Fibroblast of lung (primary cell): ENCODE data around the gene CBFA2T3. TPM values are rescaled to one million over a fixed set of nuclear protein-coding genes. Genes with fewer than 3 reads are reported as not detected.

ENCODE experiments used
- DNase-seq, 2 donors: peaks; one replicate each; pipeline versions ENCODE4 v3.0.0 to v3.0.0-alpha.2; 2010; ENCODE audit warnings: low read depth in 2 of 2
- H2AFZ ChIP-seq: 2 replicates; pipeline ENCODE4 v1.5.1; 2012; ENCODE audit warnings: low read length, control low read depth, inconsistent platforms
- H3K27ac ChIP-seq: 2 replicates; pipeline ENCODE4 v1.5.1; 2011; ENCODE audit warnings: low read length, control low read depth; ENCODE audit not compliant: insufficient read depth
- H3K27me3 ChIP-seq: 2 replicates; pipeline ENCODE4 v1.5.1; 2011; ENCODE audit warnings: mild to moderate bottlenecking, low read length; ENCODE audit not compliant: control insufficient read depth, insufficient read depth
- H3K36me3 ChIP-seq: 2 replicates; pipeline ENCODE4 v1.5.1; 2011; ENCODE audit warnings: low read length; ENCODE audit not compliant: control insufficient read depth, insufficient read depth
- H3K4me1 ChIP-seq: 2 replicates; pipeline ENCODE4 v1.5.1; 2011; ENCODE audit warnings: low read length; ENCODE audit not compliant: control insufficient read depth, insufficient read depth; ENCODE audit errors: extremely low read depth
- H3K4me2 ChIP-seq: 2 replicates; pipeline ENCODE4 v1.5.1; 2011; ENCODE audit warnings: low read length, control low read depth; ENCODE audit not compliant: insufficient read depth; ENCODE audit errors: extremely low read depth
- H3K4me3 ChIP-seq, 4 experiments: fragments of 200-600 bp in 1 of 4; sonication (generic) in 1 of 4; replicated peaks in 1 of 4; 2 replicates each; pipeline ENCODE4 v1.5.1; 2011 to 2016; ENCODE audit warnings: low read length in 4 of 4, low read depth in 3 of 4, mild to moderate bottlenecking in 3 of 4, control low read depth in 2 of 4, inconsistent platforms in 1 of 4, mixed read lengths in 1 of 4; ENCODE audit not compliant: insufficient read depth in 1 of 4; ENCODE audit errors: control extremely low read depth in 1 of 4
- H3K79me2 ChIP-seq: 2 replicates; pipeline ENCODE4 v1.5.1; 2012; ENCODE audit warnings: mild to moderate bottlenecking, low read length, inconsistent platforms; ENCODE audit not compliant: control insufficient read depth, insufficient read depth
- H3K9ac ChIP-seq: 2 replicates; pipeline ENCODE4 v1.5.1; 2011; ENCODE audit warnings: mild to moderate bottlenecking, low read length, control low read depth; ENCODE audit not compliant: insufficient read depth
- H3K9me3 ChIP-seq: 2 replicates; pipeline ENCODE4 v1.5.1; 2012; ENCODE audit warnings: low read depth, low read length; ENCODE audit not compliant: control insufficient read depth, insufficient read depth
- H4K20me1 ChIP-seq: 2 replicates; pipeline ENCODE4 v1.5.1; 2011; ENCODE audit warnings: low read length; ENCODE audit not compliant: control insufficient read depth, insufficient read depth; ENCODE audit errors: extremely low read depth
- CTCF ChIP-seq, 2 donors: IDR thresholded peaks in 1 of 2; conservative IDR thresholded peaks in 1 of 2; 1 replicate in 1 of 2; 2 replicates in 1 of 2; pipeline ENCODE4 v1.5.1; 2011 to 2012; ENCODE audit warnings: low read length in 2 of 2, control low read depth in 1 of 2, inconsistent platforms in 1 of 2, low read depth in 1 of 2, mild to moderate bottlenecking in 1 of 2
- EZH2 ChIP-seq: IDR thresholded peaks from 2 replicates; pipeline ENCODE4 v1.5.1; 2012; ENCODE audit warnings: low read length, control low read depth, mild to moderate bottlenecking; ENCODE audit errors: missing control alignments
- polyA plus RNA-seq, 2 donors: library from polyadenylated mRNA; depleted of rRNA in 1 of 2; stranded (reverse) in 1 of 2; unstranded in 1 of 2; fragments of >200 nt; gene quantifications; 2 replicates each; pipeline ENCODE4 v1.2.1, GENCODE V29; 2011 to 2012; ENCODE audit warnings: missing spikeins in 1 of 2
- total RNA-seq: library from RNA; depleted of rRNA; stranded (reverse); fragments of >200 nt; gene quantifications from 2 replicates; pipeline ENCODE4 v1.2.1, GENCODE V29; 2014

The CBFA2T3 gene
- total and polyA plus RNA-seq, 2 donors (not counting 1 experiment from before 2014, with no cell fraction given): under 0.01 to 0.05 TPM

- DNase-seq: no peak
These were observed 134.2 kb downstream of the CBFA2T3 start for GRCh38 chr16:88842806-88843205.

DNA sequence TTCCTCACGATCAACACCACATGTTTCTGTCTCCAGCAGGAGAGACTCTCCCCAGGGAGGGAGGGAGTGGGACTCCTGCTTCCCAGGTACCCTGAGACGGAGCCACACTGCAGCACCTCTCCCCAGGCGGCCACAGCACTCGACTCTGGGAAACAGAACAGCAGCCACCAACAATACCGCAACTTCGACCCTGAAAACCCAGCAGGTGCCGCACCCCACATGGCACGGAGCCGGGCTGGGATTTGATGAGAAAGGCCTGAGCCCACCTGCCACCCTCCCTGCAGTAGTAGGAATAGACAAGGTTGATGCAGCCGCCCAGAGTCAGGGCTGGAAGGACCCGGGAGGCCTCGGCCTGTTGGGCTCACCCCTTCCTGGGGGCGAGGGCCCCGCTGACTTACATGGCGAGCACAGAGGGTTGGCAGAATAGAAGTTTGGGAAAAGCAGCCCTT lies 134.7 kb downstream of the CBFA2T3 start:
- Histone ChIP-seq H3K79me2 (no peaks in the 10 kb centered on the region), H4K20me1 (no peaks in the 10 kb centered on the region), H2AFZ (no peak overlapping the region), H3K27ac (no peak overlapping the region), H3K4me1 (no peaks in the 10 kb centered on the region), H3K9ac (no peak overlapping the region), H3K27me3 (no peaks in the 10 kb centered on the region), H3K36me3 (peaks cover 7% of the 10 kb centered on the region), H3K4me3 (no peak overlapping the region), H3K4me2 (no peak overlapping the region), H3K9me3 (no peaks in the 10 kb centered on the region)
- DNase-seq: no peak
- TF ChIP-seq EZH2: no peak
- TF ChIP-seq CTCF (conservative IDR thresholded peaks at IDR 0.05 in 1 of 2, IDR thresholded peaks at IDR 0.05 in 1 of 2; ENCODE audit: low read depth in 1 of 2, low read length in 2 of 2): no peak

More at GRCh38 chr16:88842806-88843205, 134.2 kb downstream of the CBFA2T3 start:
- Histone ChIP-seq H3K4me2 (no peak overlapping the region), H3K4me1 (no peaks in the 10 kb centered on the region), H3K9ac (no peak overlapping the region), H3K9me3 (no peaks in the 10 kb centered on the region), H3K27ac (no peak overlapping the region), H4K20me1 (no peaks in the 10 kb centered on the region), H3K79me2 (no peaks in the 10 kb centered on the region), H3K36me3 (peaks cover 3% of the 10 kb centered on the region), H2AFZ (no peak overlapping the region), H3K4me3 (no peak overlapping the region), H3K27me3 (no peaks in the 10 kb centered on the region)
- TF ChIP-seq EZH2 (no peak), CTCF (conservative IDR thresholded peaks at IDR 0.05 in 1 of 2, IDR thresholded peaks at IDR 0.05 in 1 of 2; ENCODE audit: low read depth in 1 of 2, low read length in 2 of 2) (no peak)

- Histone ChIP-seq H3K27me3 (no peaks in the 10 kb centered on the region), H3K36me3 (peaks cover 7% of the 10 kb centered on the region), H3K79me2 (no peaks in the 10 kb centered on the region), H3K4me1 (no peaks in the 10 kb centered on the region), H3K27ac (no peak overlapping the region), H2AFZ (no peak overlapping the region), H3K4me2 (no peak overlapping the region), H3K9me3 (no peaks in the 10 kb centered on the region), H3K4me3 (no peak overlapping the region), H3K9ac (no peak overlapping the region), H4K20me1 (no peaks in the 10 kb centered on the region)
- TF ChIP-seq CTCF (conservative IDR thresholded peaks at IDR 0.05 in 1 of 2, IDR thresholded peaks at IDR 0.05 in 1 of 2; ENCODE audit: low read depth in 1 of 2, low read length in 2 of 2) (no peak), EZH2 (no peak)
- DNase-seq: no peak
These were observed 135.3 kb downstream of the CBFA2T3 start for GRCh38 chr16:88841521-88842307.
